GM10266 (cell line): ENCODE measurements around the gene USP6.
"Not testable (repeated sequence)": the region's sequence is repeated elsewhere in the genome, so short reads cannot be mapped to it uniquely, and the experiment has no call there.

Source experiments
- DNase-seq: peaks from one replicate; pipeline ENCODE4 v3.0.0; 2012; ENCODE audit errors: extremely low spot score
- TF ChIP-seq, protein P1 (sequence below): IDR thresholded peaks from 2 replicates; pipeline ENCODE4 v1.5.1; 2012; ENCODE audit warnings: mild to moderate bottlenecking, low read depth; ENCODE audit not compliant: control insufficient read depth, insufficient read depth; ENCODE audit errors: missing control alignments

USP6 gene

DNA sequence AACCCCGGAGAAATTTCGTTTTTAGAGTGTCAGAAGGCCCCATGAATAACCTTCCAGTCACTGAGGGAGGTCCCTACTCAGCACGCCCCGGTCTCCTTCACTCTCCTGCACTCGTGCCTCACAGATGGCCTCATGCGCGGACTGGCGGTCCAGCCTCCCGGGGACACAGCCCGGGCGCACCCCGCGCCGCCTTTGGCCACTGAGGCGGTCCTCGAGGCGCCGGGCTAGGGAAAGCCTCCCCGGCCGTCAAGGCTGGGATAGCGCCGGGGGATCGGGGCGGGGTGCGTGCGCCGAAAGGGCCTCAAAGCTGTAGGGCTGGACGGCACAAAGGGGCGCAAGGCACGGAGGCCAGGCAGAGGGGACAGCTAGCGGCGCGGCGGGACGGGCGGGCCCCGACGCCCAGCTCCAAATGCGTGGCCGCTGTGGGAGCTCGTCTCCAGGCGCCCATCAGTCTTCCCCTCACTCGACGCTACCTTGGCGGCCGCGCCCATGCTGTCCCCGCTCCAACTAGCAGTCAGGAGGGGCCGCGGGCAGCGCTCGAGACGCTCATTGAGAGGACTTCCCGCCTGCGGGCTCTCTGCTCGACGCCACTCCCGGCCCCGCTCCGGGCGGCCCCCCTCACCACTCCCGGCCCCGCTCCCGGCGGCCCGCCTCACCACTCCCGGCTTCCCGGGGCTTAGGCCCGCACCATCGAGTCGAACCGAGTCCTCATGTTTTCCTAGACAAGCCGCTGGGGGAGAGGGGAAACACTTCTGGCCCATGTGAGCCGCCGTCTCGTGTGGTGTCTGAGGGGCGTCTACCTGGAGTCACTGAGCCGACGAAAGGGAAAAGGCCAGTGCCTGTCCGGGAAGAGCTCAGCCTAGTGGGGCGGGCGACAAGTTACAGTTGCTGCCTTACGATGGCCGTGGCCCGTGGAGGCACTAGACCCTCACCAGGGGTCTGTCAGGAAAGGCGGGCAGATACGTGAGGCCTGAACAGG is at the start of gene USP6:
Gene USP6, plus strand, starts transcription at position 360 of the 979 bp plus-strand sequence. CDS start 14,336 bp downstream, outside the sequence.
- TF ChIP-seq, protein P1, sequence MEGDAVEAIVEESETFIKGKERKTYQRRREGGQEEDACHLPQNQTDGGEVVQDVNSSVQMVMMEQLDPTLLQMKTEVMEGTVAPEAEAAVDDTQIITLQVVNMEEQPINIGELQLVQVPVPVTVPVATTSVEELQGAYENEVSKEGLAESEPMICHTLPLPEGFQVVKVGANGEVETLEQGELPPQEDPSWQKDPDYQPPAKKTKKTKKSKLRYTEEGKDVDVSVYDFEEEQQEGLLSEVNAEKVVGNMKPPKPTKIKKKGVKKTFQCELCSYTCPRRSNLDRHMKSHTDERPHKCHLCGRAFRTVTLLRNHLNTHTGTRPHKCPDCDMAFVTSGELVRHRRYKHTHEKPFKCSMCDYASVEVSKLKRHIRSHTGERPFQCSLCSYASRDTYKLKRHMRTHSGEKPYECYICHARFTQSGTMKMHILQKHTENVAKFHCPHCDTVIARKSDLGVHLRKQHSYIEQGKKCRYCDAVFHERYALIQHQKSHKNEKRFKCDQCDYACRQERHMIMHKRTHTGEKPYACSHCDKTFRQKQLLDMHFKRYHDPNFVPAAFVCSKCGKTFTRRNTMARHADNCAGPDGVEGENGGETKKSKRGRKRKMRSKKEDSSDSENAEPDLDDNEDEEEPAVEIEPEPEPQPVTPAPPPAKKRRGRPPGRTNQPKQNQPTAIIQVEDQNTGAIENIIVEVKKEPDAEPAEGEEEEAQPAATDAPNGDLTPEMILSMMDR = no peak
- DNase-seq = no peak

DNA sequence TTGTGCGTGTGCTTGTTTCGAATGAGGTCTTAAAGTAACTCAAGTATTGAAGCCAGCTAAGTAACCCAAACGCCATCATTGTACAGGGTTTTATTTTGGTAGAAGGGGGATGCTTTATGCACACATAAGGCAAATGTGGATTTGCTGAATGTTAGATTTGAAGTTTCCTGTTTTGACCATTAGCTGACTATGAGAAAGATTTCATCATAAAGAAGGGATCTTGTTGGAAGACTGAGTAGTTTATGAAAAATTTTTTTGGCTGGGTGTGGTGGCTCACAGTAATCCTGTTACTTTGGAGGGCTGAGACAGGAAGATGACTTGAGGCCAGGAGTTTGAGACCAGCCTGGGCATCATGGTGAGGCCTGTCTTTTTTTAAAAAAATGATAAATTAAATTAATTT is 47.6 kb upstream of the USP6 start:
- DNase-seq = no peak
- TF ChIP-seq, protein P1 = no peak

DNA sequence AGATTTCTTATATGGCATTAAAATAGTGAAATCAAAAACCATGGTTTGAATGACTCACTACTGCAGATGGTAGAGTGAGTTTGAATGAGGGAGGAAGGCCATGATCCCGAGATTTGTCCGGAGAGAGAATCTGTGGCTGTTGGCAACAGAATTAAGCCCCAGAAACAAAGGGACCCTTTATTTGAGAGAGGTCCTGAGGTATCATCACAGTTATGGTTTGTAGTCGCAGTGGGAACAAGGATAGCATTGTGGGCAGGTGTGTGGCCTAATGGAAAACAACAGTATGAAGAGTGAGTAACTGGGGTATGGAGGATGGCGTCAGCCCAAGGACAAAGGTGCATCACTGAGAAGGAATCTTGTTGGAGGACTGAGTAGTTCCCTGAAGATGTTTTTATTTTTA is 46.1 kb upstream of the USP6 start:
- TF ChIP-seq, protein P1 = no peak
- DNase-seq = no peak

DNA sequence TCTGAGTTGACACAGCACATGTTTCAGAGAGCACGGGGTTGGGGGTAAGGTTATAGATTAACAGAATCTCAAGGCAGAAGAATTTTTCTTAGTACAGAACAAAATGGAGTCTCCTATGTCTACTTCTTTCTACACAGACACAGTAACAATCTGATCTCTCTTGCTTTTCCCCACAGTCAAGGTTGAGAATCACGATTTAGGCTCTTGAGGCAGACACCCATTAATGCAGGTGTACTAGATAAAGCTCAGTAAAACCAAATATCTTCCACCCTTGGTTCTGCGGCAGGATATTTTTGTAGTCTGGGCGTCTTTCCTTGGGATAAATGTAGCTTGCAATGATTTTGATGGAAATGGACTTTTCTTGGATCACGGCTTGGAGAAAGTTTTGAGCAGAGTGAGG is 40.4 kb upstream of the USP6 start:
- not testable (repeated sequence) for DNase-seq

DNA sequence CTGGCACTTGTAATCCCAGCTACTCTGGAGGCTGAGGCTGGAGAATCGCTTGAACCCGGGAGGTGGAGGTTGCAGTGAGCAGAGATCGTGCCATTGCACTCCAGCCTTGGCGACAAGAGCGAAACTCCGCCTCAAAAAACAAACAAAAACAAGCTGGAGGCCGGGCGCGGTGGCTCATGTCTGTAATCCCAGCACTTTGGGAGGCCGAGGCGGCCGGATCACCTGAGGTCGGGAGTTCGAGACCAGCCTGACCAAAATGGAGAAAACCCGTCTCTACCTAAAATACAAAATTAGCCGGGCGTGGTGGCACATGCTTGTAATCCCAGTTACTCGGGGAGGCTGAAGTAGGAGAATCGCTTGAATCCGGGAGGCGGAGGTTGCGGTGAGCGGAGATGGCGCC is 38.6 kb upstream of the USP6 start:
- DNase-seq = not testable (repeated sequence)

DNA sequence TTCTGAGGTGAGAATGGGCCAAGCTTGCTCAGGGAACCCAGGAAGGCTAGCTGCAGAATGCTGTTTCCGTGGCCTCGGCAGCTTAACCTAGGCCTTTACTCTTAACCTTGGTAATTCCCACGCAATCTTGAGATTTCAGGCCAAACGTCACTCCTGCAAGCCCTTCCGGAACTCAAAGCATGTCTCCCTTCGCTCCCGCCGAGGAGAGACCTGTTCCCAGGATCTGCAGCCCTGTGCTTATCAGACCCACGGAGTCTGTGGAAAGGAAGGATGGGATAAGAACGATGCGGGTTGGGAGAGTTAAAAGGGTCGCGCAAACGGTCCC is 38.1 kb upstream of the USP6 start:
- DNase-seq = no peak
- TF ChIP-seq, protein P1 = no peak

DNA sequence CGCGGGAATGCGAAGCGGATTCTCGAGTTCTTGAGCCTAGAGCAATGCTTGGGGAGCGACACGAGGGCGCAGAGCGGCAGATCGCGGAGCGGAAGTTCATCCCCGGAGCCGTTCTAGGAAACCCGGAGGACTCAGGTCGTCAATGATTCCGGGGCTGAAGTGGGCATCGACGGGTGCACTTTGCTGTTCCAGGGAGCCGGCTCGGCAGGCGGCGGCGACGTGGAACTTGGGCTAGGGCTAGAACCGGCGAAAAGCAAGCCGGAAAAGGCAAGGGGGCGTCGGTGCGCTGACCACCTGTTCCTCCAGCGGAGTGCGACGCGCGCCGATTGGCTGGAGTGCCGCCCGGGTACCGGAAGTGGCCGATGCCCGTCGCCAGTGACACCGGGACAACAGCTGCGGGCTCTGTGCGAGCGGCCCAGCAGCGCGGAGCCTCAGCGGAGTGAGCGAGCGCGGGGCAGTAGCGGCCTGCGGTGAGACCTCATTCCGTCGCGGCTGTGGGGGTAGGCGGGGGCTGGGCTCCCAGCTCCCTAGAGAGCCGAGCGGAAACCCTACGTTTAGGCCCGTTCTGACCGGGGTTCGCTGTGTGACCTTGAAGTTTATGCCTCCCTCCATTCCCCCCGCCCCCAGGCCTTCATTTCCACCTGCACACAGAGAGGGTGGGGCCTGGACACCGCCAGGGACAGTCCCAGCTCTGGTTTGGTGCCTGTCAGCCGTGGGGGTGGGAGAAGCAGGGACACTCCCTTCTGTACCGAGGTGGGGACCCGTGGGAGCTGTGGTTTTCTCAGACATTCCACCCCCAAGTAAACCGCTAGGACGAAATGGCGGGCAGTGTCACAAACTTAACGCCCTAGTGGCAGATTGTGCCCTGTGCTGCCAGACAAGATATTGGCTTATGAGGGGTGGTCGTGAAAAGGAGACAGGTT is 37.5 kb upstream of the USP6 start, which contains the start of gene ZFP3:
Gene ZFP3, plus strand, starts transcription at position 362 of the 923 bp plus-strand sequence. CDS start 13,038 bp downstream, outside the sequence.
- peak; percentile 82 for DNase-seq
- TF ChIP-seq, protein P1 = no peak

DNA sequence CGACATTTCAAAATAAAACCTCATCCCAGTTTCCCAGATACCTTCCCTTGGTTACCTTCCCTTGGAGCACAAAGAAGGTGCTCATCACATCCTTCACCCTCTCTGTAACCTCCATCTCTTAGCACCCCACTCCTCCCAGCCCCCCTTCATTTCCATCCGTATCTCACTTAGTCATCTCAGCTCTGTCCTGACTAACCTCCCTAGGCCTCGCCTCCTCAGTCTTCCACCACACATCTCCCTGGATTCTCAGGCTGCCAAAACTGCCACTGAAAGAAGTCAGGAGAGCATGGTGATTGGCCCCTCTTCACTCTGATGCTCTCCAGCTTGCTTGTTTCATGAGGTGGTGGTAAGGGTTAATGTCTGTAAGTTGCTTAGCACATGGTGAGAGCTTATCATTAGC is 35.2 kb upstream of the USP6 start:
- TF ChIP-seq, protein P1 = no peak
- DNase-seq = no peak
